ENCODE data around the gene TMEM130. TPM values are rescaled to one million over a fixed set of nuclear protein-coding genes. Genes with fewer than 3 reads are reported as not detected.
"Not testable (repeated sequence)": the region's sequence is repeated elsewhere in the genome, so short reads cannot be mapped to it uniquely, and the experiment has no call there.

The TMEM130 gene
- total RNA-seq, 6 donors from 2014 or later = 0.30 to 10.2 (median 2.7) TPM

- no peak for TF ChIP-seq POLR2A (IDR thresholded peaks at IDR 0.05)
- TF ChIP-seq POLR2AphosphoS5 (IDR thresholded peaks at IDR 0.05) = no peak
- TF ChIP-seq EP300 (IDR thresholded peaks at IDR 0.05) = no peak
- TF ChIP-seq CTCF (IDR thresholded peaks at IDR 0.05) = no peak
- peaks cover 0 to 12% (median 0%) of the 10 kb centered on the region in 4 donors for H3K4me1 ChIP-seq
- no peak overlapping the region for H3K27ac ChIP-seq
- DNase-seq = no peak
- H3K36me3 ChIP-seq = no peaks in the 10 kb centered on the region
- WGBS, 2 donors = 64 to 93% methylated on average over 3 to 4 of the region's 4 CpGs
- ATAC-seq (ENCODE audit: low FRiP score in 2 of 2) = no peak
- H3K27me3 ChIP-seq = no peaks in the 10 kb centered on the region
- no peak overlapping the region for H3K4me3 ChIP-seq
- H3K9me3 ChIP-seq = no peaks in the 10 kb centered on the region
These were observed 7.6 kb downstream of the TMEM130 start for GRCh38 chr7:98862203-98862602.

GRCh38 chr7:98860071-98860470, 9.7 kb downstream of the TMEM130 start:
- 59 to 67% methylated on average over 12 of the region's 12 CpGs for WGBS, 2 donors
- H3K4me1 ChIP-seq = peaks cover 0 to 6% (median 0%) of the 10 kb centered on the region in 4 donors
- H3K9me3 ChIP-seq = no peaks in the 10 kb centered on the region
- H3K4me3 ChIP-seq = no peak overlapping the region
- H3K27me3 ChIP-seq = no peaks in the 10 kb centered on the region
- ATAC-seq (ENCODE audit: low FRiP score in 2 of 2) (no peak), DNase-seq (no peak)
- H3K36me3 ChIP-seq = no peaks in the 10 kb centered on the region
- no peak for TF ChIP-seq POLR2AphosphoS5 (IDR thresholded peaks at IDR 0.05)
- TF ChIP-seq POLR2A (IDR thresholded peaks at IDR 0.05) = no peak
- no peak for TF ChIP-seq EP300 (IDR thresholded peaks at IDR 0.05)
- no peak for TF ChIP-seq CTCF (IDR thresholded peaks at IDR 0.05)
- H3K27ac ChIP-seq = no peak overlapping the region

- Histone ChIP-seq H3K9me3 (no peaks in the 10 kb centered on the region), H3K36me3 (no peaks in the 10 kb centered on the region), H3K27me3 (no peaks in the 10 kb centered on the region), H3K4me1 (no peaks in the 10 kb centered on the region), H3K4me3 (no peak overlapping the region), H3K27ac (no peak overlapping the region)
- ATAC-seq (ENCODE audit: low FRiP score in 2 of 2) = no peak
- 33 to 77% methylated on average over 3 to 15 of the region's 24 CpGs for WGBS, 2 donors
- no peak for TF ChIP-seq POLR2A (IDR thresholded peaks at IDR 0.05)
- TF ChIP-seq EP300 (IDR thresholded peaks at IDR 0.05) = no peak
- no peak for TF ChIP-seq CTCF (IDR thresholded peaks at IDR 0.05)
- TF ChIP-seq POLR2AphosphoS5 (IDR thresholded peaks at IDR 0.05) = no peak
- peak in 1 of 2 donors; percentile 69 for DNase-seq
These were observed 14.0 kb downstream of the TMEM130 start for GRCh38 chr7:98855610-98856422.

- Histone ChIP-seq H3K27me3 (no peaks in the 10 kb centered on the region), H3K36me3 (no peaks in the 10 kb centered on the region), H3K27ac (no peak overlapping the region), H3K4me1 (no peaks in the 10 kb centered on the region), H3K4me3 (no peak overlapping the region), H3K9me3 (peaks cover 0 to 18% (median 8%) of the 10 kb centered on the region in 4 donors)
- no peak for TF ChIP-seq EP300 (IDR thresholded peaks at IDR 0.05)
- no peak for TF ChIP-seq CTCF (IDR thresholded peaks at IDR 0.05)
- no peak for TF ChIP-seq POLR2A (IDR thresholded peaks at IDR 0.05)
- TF ChIP-seq POLR2AphosphoS5 (IDR thresholded peaks at IDR 0.05) = no peak
- 59 to 66% methylated on average over 4 of the region's 4 CpGs for WGBS, 2 donors
- no peak for DNase-seq
- no peak for ATAC-seq (ENCODE audit: low FRiP score in 2 of 2)
These were observed 17.0 kb downstream of the TMEM130 start for GRCh38 chr7:98852826-98853225.

- ATAC-seq (ENCODE audit: low FRiP score in 2 of 2) = no peak
- 89 to 95% methylated on average over 3 of the region's 3 CpGs for WGBS, 2 donors
These were observed 20.9 kb downstream of the TMEM130 start for GRCh38 chr7:98848918-98849317.

GRCh38 chr7:98842552-98842951, 27.3 kb downstream of the TMEM130 start:
- DNase-seq; H3K4me3 ChIP-seq; H3K27ac ChIP-seq; ATAC-seq (ENCODE audit: low FRiP score in 2 of 2); H3K4me1 ChIP-seq; H3K27me3 ChIP-seq; H3K9me3 ChIP-seq; H3K36me3 ChIP-seq: not testable (repeated sequence)
- WGBS, 2 donors = 71 to 88% methylated on average over 2 of the region's 2 CpGs

More at GRCh38 chr7:98848918-98849317, 20.9 kb downstream of the TMEM130 start:
- Histone ChIP-seq H3K4me1 (no peaks in the 10 kb centered on the region), H3K27me3 (no peaks in the 10 kb centered on the region), H3K9me3 (peaks cover 0 to 18% (median 8%) of the 10 kb centered on the region in 4 donors), H3K27ac (no peak overlapping the region), H3K36me3 (no peaks in the 10 kb centered on the region), H3K4me3 (no peak overlapping the region)
- DNase-seq = no peak
- TF ChIP-seq EP300 (IDR thresholded peaks at IDR 0.05) = no peak

All from upper lobe of left lung (tissue), 6 donors.